ENCODE data around the gene CPNE7.

DNA sequence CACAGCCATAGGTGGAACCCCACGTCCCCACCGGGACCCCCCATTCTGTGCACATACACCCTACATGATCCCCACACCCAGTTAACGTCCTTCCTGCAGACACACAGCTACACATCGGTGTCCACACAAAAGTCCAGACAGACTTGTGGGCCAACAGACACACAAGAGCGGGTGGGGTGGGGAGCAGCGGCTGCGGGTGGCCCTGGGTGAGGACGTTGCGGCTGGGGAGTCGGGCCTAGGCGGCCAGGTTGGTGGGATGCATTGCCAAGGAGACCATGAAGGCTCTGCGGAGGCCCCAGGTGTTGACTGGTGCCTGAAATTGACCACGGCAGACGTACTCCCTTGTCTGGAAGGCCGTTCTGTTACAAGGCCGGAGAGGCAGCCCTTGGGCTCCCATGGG, 29.2 kb downstream of the CPNE7 start:
- TF ChIP-seq, protein P1, sequence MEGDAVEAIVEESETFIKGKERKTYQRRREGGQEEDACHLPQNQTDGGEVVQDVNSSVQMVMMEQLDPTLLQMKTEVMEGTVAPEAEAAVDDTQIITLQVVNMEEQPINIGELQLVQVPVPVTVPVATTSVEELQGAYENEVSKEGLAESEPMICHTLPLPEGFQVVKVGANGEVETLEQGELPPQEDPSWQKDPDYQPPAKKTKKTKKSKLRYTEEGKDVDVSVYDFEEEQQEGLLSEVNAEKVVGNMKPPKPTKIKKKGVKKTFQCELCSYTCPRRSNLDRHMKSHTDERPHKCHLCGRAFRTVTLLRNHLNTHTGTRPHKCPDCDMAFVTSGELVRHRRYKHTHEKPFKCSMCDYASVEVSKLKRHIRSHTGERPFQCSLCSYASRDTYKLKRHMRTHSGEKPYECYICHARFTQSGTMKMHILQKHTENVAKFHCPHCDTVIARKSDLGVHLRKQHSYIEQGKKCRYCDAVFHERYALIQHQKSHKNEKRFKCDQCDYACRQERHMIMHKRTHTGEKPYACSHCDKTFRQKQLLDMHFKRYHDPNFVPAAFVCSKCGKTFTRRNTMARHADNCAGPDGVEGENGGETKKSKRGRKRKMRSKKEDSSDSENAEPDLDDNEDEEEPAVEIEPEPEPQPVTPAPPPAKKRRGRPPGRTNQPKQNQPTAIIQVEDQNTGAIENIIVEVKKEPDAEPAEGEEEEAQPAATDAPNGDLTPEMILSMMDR (conservative IDR thresholded peaks at IDR 0.05; ENCODE audit: low read length): no peak
- no peak for TF ChIP-seq EZH2phosphoT487 (IDR thresholded peaks at IDR 0.05; ENCODE audit: borderline replicate concordance)
